Aorta (tissue), 5 donors: Measurements from ENCODE around the gene AMACR. TPM values are rescaled to one million over a fixed set of nuclear protein-coding genes. Genes with fewer than 3 reads are reported as not detected.

Source experiments
- ATAC-seq: fragments of 200-7000 bp; cut with Tn5 transposase; one replicate; pipeline ENCODE4 v1.9.1; 2022; ENCODE audit warnings: moderate library complexity; ENCODE audit not compliant: low FRiP score
- DNase-seq, 2 donors: peaks; one replicate each; pipeline ENCODE4 v3.0.0-alpha.2; 2020
- H3K27ac ChIP-seq, 2 donors: one replicate each; pipeline ENCODE4 v1.5.1; 2013; ENCODE audit warnings: low read length in 2 of 2, mild to moderate bottlenecking in 2 of 2, moderate library complexity in 2 of 2, control low read depth in 1 of 2, inconsistent platforms in 1 of 2, low read depth in 1 of 2
- H3K27me3 ChIP-seq, 2 donors: one replicate each; pipeline ENCODE4 v1.6.1; 2013; ENCODE audit warnings: control low read depth in 1 of 2, low read length in 1 of 2, mild to moderate bottlenecking in 1 of 2, moderate library complexity in 1 of 2; ENCODE audit not compliant: insufficient read depth in 2 of 2, control insufficient read depth in 1 of 2
- H3K36me3 ChIP-seq, 2 donors: one replicate each; pipeline ENCODE4 v1.6.1; 2013; ENCODE audit warnings: control low read depth in 1 of 2, low read length in 1 of 2, mild to moderate bottlenecking in 1 of 2; ENCODE audit not compliant: insufficient read depth in 2 of 2, control insufficient read depth in 1 of 2
- H3K4me1 ChIP-seq, 2 donors: one replicate each; pipeline ENCODE4 v1.6.1; 2013; ENCODE audit warnings: low read length in 2 of 2, control low read depth in 1 of 2, mild to moderate bottlenecking in 1 of 2, moderate library complexity in 1 of 2; ENCODE audit not compliant: insufficient read depth in 2 of 2, control insufficient read depth in 1 of 2
- H3K4me3 ChIP-seq, 2 donors: one replicate each; pipeline ENCODE4 v1.5.1; 2013; ENCODE audit warnings: low read length in 2 of 2, control low read depth in 1 of 2, mild to moderate bottlenecking in 1 of 2
- H3K9me3 ChIP-seq: one replicate; pipeline ENCODE4 v1.6.1; 2013; ENCODE audit warnings: mild to moderate bottlenecking, low read length; ENCODE audit not compliant: control insufficient read depth
- WGBS, 2 donors: extraction: QIAGEN DNeasy Blood & Tissue Kit; methylation state at CpG; one replicate each; pipeline ENCODE4 v1.1.7; 2013; 5-methylcytosine and 5-hydroxymethylcytosine counted together
- intact Hi-C, 2 donors: fragments of 100-400 bp; cut with DNase I; formaldehyde crosslinking; loops; one replicate each; pipeline versions ENCODE4 v1.14.2 to v1.15.0; 2022
- polyA plus RNA-seq, 2 donors: library from polyadenylated mRNA; stranded (reverse); fragments of 200-250 nt; gene quantifications; one replicate each; pipeline ENCODE4 v1.2.3, GENCODE V29; 2013
- total RNA-seq, 2 donors: library from RNA; stranded (reverse); fragmentation: NEBNext Ultra II Directional; extraction: Animal tissue kit (Norgen Biotek cat#: 25700); gene quantifications; one replicate each; pipeline ENCODE4 v1.2.1, GENCODE V29; 2021
- donor health status: healthy with polysubstance abuse.
- donor health status: Bipolar disorder and iron deficiency.
- donor health status: DM: no; HTN: no; CAD: no.
- donor health status: DM: no; HTN: no; CAD: no.
- donor health status: DM: yes; HTN: yes; CAD: no.

AMACR gene
- total and polyA plus RNA-seq, 4 donors: 5.0 to 11.4 (median 7.7) TPM

DNA sequence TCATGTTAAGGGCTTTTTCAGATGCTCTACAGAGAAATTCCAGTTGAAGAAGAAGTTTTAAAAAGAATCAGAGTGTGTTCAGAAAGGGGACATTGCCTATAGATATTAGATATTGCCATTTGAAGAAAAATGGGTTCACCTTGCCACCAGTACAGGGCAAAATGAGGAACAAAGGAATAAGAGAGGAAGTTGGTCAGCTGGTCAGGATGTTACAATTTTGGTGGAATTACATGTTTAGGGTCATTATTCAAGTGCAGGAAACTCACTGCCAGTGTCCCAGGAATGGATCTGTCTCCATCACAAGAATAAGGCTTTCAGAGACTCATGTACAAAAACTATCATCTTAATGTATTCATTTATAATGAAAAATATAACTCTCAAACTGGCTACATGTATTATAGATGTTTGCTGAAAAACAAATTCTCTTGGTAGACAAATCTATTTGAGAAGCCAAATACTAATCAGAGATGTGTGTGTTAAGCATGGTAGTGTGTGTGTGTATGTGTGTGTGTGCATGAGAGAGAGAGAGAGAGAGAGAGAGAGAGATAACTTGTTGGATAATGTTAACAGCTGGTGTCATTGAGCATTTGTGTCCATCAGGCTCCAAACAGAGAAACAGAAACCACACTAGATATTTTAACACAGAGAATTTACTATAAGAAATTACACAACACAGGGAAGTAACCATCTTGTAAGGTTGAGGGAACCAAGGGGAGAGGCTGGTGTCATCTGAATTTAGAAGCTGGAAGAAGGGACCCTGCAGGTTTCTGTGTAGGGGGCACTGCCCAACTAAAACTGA is 40.1 kb upstream of the AMACR start:
- ATAC-seq: no peak
- Histone ChIP-seq H3K4me3 (no peak overlapping the region), H3K27me3 (no peaks in the 10 kb centered on the region), H3K9me3 (no peaks in the 10 kb centered on the region), H3K36me3 (no peaks in the 10 kb centered on the region), H3K4me1 (peaks cover 0 to 13% of the 10 kb centered on the region in 2 donors), H3K27ac (no peak overlapping the region)
- intact Hi-C loops: no loop called here
- DNase-seq: no peak

- Histone ChIP-seq H3K27ac (no peak overlapping the region), H3K9me3 (no peaks in the 10 kb centered on the region), H3K36me3 (no peaks in the 10 kb centered on the region), H3K27me3 (no peaks in the 10 kb centered on the region), H3K4me1 (peaks cover 0 to 14% of the 10 kb centered on the region in 2 donors), H3K4me3 (no peak overlapping the region)
- ATAC-seq (no peak), DNase-seq (no peak)
- WGBS, 2 donors: 85 to 91% methylated on average over 4 of the region's 4 CpGs
- intact Hi-C loops: no loop called here
These were observed 39.3 kb upstream of the AMACR start for GRCh38 chr5:34047143-34047542.

DNA sequence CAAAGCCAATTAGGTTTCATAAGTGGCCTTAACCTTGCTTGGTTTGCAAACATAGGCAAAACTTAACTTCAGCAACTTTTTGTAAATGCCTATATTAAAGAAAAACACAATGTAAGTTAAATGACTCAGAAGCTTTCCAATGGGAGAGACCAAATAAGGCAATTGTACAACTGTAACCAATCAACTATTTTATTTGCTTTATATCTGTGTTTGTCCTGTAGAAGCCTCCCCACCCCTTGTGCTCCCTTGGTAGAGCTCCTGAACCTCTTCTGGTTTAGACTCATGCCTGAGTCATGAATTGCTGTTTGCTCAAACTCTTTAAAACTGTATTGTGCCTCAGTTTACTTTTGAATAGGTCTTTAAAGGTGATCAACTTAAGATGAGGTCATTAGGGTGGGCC is 38.1 kb upstream of the AMACR start:
- H3K36me3 ChIP-seq: no peaks in the 10 kb centered on the region
- H3K27ac ChIP-seq: no peak overlapping the region
- H3K4me1 ChIP-seq: peaks cover 0 to 14% of the 10 kb centered on the region in 2 donors
- no peak for ATAC-seq
- DNase-seq: no peak
- H3K9me3 ChIP-seq: no peaks in the 10 kb centered on the region
- H3K4me3 ChIP-seq: no peak overlapping the region
- H3K27me3 ChIP-seq: no peaks in the 10 kb centered on the region
- intact Hi-C loops: no loop called here

GRCh38 chr5:34045023-34045422 is 37.2 kb upstream of the AMACR start:
- DNase-seq: no peak
- peak; percentile 55 for ATAC-seq
- Histone ChIP-seq H3K4me3 (no peak overlapping the region), H3K4me1 (peaks cover 0 to 14% of the 10 kb centered on the region in 2 donors), H3K36me3 (no peaks in the 10 kb centered on the region), H3K9me3 (no peaks in the 10 kb centered on the region), H3K27ac (peak overlapping the region; percentile 64 to 91), H3K27me3 (no peaks in the 10 kb centered on the region)
- WGBS, 2 donors: 7 to 12% methylated on average over 3 of the region's 3 CpGs
- intact Hi-C loops: no loop called here

DNA sequence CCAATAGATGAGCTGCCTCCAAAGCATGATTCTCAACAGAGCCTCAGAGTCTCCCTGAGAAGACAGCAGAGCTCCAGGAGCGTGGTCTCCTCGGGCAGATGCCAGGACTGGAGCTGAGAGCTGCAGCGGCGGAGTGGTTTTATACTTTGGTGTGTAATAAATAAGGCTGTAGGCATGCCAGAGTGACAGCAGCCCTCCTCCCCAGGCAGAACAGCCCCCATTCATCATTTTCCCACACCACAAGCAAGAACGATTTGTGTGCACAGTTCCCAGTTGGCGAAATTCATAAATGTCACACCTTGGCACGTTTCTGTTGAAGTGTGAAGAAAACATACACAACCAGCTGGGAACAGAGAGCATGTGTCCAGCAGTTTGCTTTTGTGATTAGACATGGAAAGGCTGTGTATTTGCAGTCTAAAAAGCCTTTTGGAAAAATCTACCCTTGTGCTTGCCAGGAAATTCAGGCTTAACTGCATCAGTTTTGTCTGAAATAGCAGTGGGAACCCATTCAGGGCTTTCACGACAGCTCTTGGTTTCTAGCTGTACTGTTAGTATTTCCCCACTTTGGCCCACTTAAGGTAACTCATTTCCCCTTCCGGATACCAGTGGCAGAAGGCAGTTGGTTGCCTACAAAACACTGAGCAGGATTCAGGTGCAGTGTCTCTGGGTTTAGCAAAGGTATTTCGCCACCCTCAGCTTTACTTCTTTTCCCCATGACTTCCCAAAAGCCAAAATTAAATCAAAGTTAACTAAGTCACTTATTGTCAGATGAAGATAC is 35.4 kb upstream of the AMACR start, which contains the start of gene C1QTNF3:
TSS of gene C1QTNF3 (minus strand) at position 115 of the 778 bp plus-strand sequence. CDS start at position 27, 88 bp downstream.
- Histone ChIP-seq H3K36me3 (no peaks in the 10 kb centered on the region), H3K27ac (peak within 1 kb of the TSS; percentile 6 to 65), H3K27me3 (no peaks in the 10 kb centered on the region), H3K4me1 (peaks cover 0 to 14% of the 10 kb centered on the region in 2 donors), H3K9me3 (no peaks in the 10 kb centered on the region), H3K4me3 (no peak within 1 kb of the TSS)
- ATAC-seq (peak; percentile 66), DNase-seq (peak in 1 of 2 donors; percentile 45)
- intact Hi-C loops: no loop called here
- 10 to 13% methylated on average over 10 of the region's 10 CpGs for WGBS, 2 donors

- intact Hi-C loops: no loop called here
- Histone ChIP-seq H3K27ac (no peak overlapping the region), H3K36me3 (no peaks in the 10 kb centered on the region), H3K4me3 (no peak overlapping the region), H3K27me3 (no peaks in the 10 kb centered on the region), H3K9me3 (no peaks in the 10 kb centered on the region), H3K4me1 (peaks cover 0 to 19% of the 10 kb centered on the region in 2 donors)
- 88 to 91% methylated on average over 7 of the region's 7 CpGs for WGBS, 2 donors
- peak in 1 of 2 donors; percentile 80 for DNase-seq
- ATAC-seq: peak; percentile 29
These were observed 34.5 kb upstream of the AMACR start for GRCh38 chr5:34042321-34042720.

DNA sequence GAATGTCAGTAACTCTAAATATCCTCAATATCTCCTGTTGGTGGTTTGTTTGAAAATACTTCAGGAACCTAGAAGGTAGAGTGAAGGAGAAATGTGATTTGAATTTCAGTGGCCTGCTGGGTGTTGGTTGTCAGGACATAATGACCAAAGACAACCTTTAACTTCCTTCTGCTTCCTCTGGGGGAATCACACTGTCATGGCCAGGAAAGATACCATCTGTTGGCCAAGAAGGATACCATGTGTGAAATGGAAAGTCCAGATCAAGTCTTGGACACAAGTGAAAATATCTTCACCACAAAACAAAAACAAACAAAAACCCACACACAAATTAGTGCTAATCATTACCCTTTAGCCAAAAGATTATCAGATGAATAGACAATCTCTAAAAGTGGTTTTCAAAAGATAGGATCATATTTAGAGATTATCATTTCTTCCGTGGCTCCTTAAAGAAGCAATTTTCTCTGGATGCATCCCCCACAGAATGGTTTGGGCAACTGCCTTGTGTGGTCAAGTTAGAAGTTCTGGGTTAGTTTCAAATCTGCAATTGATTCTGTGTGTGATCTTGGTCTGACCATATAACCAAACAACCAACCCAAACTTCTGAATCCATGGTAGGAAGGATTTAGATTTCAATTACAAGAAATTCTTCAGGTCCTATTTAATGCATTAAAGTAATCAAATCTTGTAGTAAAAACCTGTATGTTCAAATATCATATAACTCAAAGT is 33.6 kb upstream of the AMACR start:
- H3K4me3 ChIP-seq: no peak overlapping the region
- DNase-seq (no peak), ATAC-seq (no peak)

DNA sequence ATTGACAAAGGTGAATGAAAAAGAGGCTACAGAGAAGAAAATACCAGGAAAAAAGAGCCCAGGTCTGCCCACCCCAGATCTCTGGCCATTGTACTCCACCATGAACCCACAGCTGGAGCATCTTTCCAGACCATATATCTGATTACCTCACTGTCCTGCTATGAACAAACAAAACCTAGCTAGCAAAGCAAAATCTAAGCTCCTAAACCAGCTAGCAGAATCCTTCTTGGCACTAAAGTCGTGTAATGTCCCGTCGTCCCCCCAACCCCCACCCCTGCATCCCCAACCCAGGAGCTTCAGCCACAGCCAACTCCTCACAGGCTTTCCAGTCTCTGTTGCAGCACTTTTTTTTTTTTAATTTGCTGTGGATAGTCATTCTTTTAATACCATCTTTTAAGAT is 32.6 kb upstream of the AMACR start:
- Histone ChIP-seq H3K4me1 (peaks cover 0 to 16% of the 10 kb centered on the region in 2 donors), H3K9me3 (no peaks in the 10 kb centered on the region), H3K4me3 (no peak overlapping the region), H3K27ac (no peak overlapping the region), H3K27me3 (no peaks in the 10 kb centered on the region), H3K36me3 (no peaks in the 10 kb centered on the region)
- ATAC-seq (no peak), DNase-seq (no peak)
- WGBS, 2 donors: 26 to 35% methylated on average over 3 of the region's 3 CpGs
- intact Hi-C loops: no loop called here

More for the DNA sequence above, 33.6 kb upstream of the AMACR start:
- intact Hi-C loops: no loop called here
- Histone ChIP-seq H3K36me3 (no peaks in the 10 kb centered on the region), H3K27me3 (no peaks in the 10 kb centered on the region), H3K4me1 (peaks cover 0 to 19% of the 10 kb centered on the region in 2 donors), H3K9me3 (no peaks in the 10 kb centered on the region), H3K27ac (no peak overlapping the region)
- 91 to 97% methylated on average over 1 of the region's 1 CpG for WGBS, 2 donors
